SH-SY5Y (cell line): ENCODE results near the gene KIF26B.

Experiments used
- GATA2 ChIP-seq: IDR thresholded peaks from 2 replicates; pipeline ENCODE4 v1.6.1; 2011; ENCODE audit warnings: mild to moderate bottlenecking, low read depth, low read length
- GATA3 ChIP-seq: IDR thresholded peaks from 2 replicates; pipeline ENCODE4 v1.6.1; 2011; ENCODE audit warnings: low read depth, mild to moderate bottlenecking, low read length, moderate library complexity

DNA sequence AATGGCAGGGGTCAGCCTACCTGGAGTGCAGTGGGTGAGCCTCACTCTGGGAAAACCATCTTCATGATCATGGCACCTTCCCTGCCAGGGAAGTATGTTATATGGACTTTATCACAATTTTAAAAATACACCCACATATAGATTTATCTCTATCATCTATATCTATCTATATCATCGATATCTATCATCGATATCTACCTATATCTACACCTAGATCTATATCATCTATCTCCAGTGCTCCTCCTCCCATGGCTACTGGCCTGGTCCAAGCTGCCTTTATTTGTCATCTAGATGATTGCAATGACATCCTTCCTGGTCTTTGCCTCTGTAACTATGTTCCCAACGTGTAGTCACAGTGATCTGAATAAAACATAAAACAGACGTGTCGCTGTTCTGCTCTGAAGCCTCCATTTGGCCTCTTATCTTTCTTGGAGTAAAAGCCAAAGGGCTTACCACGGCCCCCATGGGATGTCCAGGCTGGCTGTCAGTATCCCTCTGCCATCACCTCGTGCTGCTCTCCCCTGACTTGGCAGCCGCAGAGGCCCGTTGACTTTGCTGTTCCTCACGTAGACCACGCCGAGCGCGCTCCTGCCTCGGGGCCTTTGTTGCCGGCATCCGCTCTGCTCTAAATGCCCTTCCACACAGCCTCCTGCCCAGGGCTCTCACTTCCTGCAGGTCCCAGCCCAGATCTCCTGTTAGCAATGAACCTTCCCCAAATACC is 20.6 kb upstream of the KIF26B start:
- TF ChIP-seq GATA2 (peak; percentile 41; the same call in 1 of the 2 replicates), GATA3 (peak; percentile 74)
